ENCODE results near the gene MST1. TPM values are rescaled to one million over a fixed set of nuclear protein-coding genes. Genes with fewer than 3 reads are reported as not detected.

The MST1 gene
- polyA plus RNA-seq, 6 donors from 2014 or later: 0.41 to 1.8 (median 1.1) TPM; not detected in 3

- H3K27me3 Mint-ChIP-seq: no peaks in the 10 kb centered on the region
- no peak overlapping the region for H3K27ac Mint-ChIP-seq
- DNase-seq (no peak), ATAC-seq (ENCODE audit: low read depth in 2 of 2) (no peak)
- no peak overlapping the region for H3K4me3 Mint-ChIP-seq
- peaks cover 0 to 8% (median 2%) of the 10 kb centered on the region in 3 donors for H3K4me1 Mint-ChIP-seq
- no peaks in the 10 kb centered on the region for H3K9me3 Mint-ChIP-seq
- H3K36me3 Mint-ChIP-seq: no peaks in the 10 kb centered on the region
Observed at GRCh38 chr3:49650637-49651036, 38.6 kb downstream of the MST1 start.

GRCh38 chr3:49650177-49650576, 39.1 kb downstream of the MST1 start:
- no peaks in the 10 kb centered on the region for H3K9me3 Mint-ChIP-seq
- no peak for DNase-seq
- peaks cover 0 to 8% (median 2%) of the 10 kb centered on the region in 3 donors for H3K4me1 Mint-ChIP-seq
- no peak overlapping the region for H3K4me3 Mint-ChIP-seq
- no peaks in the 10 kb centered on the region for H3K27me3 Mint-ChIP-seq
- ATAC-seq (ENCODE audit: low read depth in 2 of 2): no peak
- no peak overlapping the region for H3K27ac Mint-ChIP-seq
- H3K36me3 Mint-ChIP-seq: no peaks in the 10 kb centered on the region

DNA sequence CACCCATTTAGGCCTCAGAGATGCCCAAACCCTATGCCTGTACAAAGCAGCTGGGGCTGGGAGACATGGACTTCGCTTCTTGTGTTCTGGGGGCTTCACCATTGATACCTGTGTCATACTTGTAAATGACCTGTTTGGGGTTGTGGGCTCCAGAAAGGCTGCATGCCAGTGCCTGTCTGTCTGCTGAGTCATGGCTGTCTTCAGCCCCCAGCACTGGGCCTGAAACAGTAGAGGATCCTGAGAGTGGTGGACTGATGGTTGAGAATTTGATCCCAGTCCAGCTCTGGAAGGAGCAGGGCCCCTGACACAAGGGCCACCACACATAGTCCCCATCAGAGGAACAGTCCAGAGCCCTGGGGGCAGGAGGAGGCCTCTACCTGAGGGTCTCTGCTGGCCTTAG, 39.7 kb downstream of the MST1 start:
- H3K27ac Mint-ChIP-seq: no peak overlapping the region
- H3K4me1 Mint-ChIP-seq: peaks cover 0 to 8% (median 0%) of the 10 kb centered on the region in 3 donors
- H3K27me3 Mint-ChIP-seq: no peaks in the 10 kb centered on the region

DNA sequence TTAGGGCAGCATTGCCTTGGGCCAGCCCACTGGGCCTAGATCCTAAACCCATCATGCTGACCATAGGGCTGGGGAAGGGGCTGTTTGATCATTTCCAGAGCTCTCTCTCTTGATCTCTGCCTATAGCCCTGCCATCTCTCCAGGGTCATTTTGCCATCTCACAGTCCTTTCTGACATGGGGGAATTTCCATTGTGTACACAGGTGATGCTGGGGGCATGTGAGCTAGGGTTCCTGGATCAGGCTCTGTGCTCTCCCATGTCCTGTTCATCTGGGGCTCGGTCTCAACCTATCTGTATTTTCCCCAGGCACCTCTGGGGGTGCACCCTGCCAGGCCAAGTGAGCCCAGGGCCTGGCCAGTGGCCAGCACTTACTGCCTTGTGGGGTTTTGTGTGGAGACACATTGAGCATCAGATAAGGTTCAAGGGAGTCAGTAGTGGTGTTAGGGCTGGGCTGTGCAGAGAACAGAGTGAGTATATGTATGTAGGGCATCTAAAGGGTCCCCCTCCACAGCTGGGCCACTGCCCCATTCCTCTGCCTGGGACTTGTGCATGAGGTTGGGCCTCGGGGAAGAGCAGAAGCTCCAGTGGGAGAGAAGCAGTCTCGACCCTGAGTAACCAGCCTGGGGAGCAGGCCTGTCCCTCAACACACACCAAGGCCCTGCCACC, 40.8 kb downstream of the MST1 start:
- DNase-seq (no peak), ATAC-seq (ENCODE audit: low read depth in 2 of 2) (no peak)
- Mint-ChIP-seq H3K27ac (peak overlapping the region in 1 of 6 donors; percentile 32), H3K27me3 (no peaks in the 10 kb centered on the region), H3K9me3 (no peaks in the 10 kb centered on the region), H3K4me3 (no peak overlapping the region), H3K4me1 (no peaks in the 10 kb centered on the region), H3K36me3 (no peaks in the 10 kb centered on the region)

More for the DNA sequence above, 39.7 kb downstream of the MST1 start:
- no peaks in the 10 kb centered on the region for H3K36me3 Mint-ChIP-seq
- ATAC-seq (ENCODE audit: low read depth in 2 of 2) (no peak), DNase-seq (no peak)
- no peak overlapping the region for H3K4me3 Mint-ChIP-seq
- no peaks in the 10 kb centered on the region for H3K9me3 Mint-ChIP-seq

DNA sequence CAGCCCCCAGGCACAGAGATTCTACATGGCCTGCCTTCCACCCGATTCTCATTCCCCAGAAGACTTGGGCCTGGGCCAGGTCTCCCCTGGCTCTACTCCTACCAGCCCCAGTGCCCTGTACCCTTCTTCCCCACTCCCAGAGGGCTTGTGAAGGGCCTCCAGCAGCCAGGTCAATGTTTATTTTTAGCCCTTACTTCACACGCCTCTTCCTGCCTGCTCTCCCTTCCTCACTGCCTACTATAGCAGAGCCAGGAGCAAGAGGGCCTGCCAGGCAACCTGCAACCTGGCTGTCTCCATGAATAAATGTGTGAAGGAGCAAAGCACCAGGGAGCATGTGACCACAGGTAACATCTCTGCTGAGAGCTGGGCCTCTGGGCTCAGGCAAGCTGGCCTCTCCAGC, 41.5 kb downstream of the MST1 start:
- no peak for ATAC-seq (ENCODE audit: low read depth in 2 of 2)
- Mint-ChIP-seq H3K27ac (no peak overlapping the region), H3K27me3 (no peaks in the 10 kb centered on the region), H3K4me1 (no peaks in the 10 kb centered on the region), H3K4me3 (no peak overlapping the region), H3K9me3 (no peaks in the 10 kb centered on the region), H3K36me3 (no peaks in the 10 kb centered on the region)
- DNase-seq: no peak

GRCh38 chr3:49646236-49646635, 43.0 kb downstream of the MST1 start:
- ATAC-seq (ENCODE audit: low read depth in 2 of 2): no peak
- no peaks in the 10 kb centered on the region for H3K4me1 Mint-ChIP-seq
- H3K9me3 Mint-ChIP-seq: no peaks in the 10 kb centered on the region
- DNase-seq: no peak
- no peak overlapping the region for H3K4me3 Mint-ChIP-seq
- peaks cover 0 to under 1% (median 0%) of the 10 kb centered on the region in 3 donors for H3K27me3 Mint-ChIP-seq
- no peak overlapping the region for H3K27ac Mint-ChIP-seq
- no peaks in the 10 kb centered on the region for H3K36me3 Mint-ChIP-seq

DNA sequence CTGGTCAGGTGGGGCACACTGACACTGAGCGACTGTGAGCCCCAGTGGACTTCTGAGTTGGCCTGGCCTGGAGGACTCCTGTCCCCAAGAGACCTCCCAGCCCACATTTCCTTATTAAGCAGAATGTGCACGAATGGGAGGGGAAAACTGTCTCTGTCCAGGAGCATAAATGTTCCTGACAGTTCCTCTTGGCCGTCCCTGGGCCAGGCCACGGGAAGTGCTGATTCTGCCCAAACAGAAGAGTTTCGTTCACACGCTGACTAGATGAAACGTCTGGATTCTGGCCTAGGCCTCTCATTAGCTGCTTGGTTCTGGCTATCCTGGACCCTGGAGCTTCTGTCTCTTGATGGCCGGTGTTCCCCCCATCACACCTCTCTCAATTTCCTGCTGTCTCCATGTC, 44.6 kb downstream of the MST1 start:
- Mint-ChIP-seq H3K27ac (no peak overlapping the region), H3K36me3 (no peaks in the 10 kb centered on the region), H3K4me1 (no peaks in the 10 kb centered on the region), H3K4me3 (no peak overlapping the region), H3K27me3 (peaks cover 0 to 5% (median 0%) of the 10 kb centered on the region in 3 donors), H3K9me3 (no peaks in the 10 kb centered on the region)
- DNase-seq (no peak), ATAC-seq (ENCODE audit: low read depth in 2 of 2) (no peak)

GRCh38 chr3:49642708-49643145, 46.5 kb downstream of the MST1 start:
- Mint-ChIP-seq H3K4me3 (no peak overlapping the region), H3K4me1 (no peaks in the 10 kb centered on the region)
- no peak for ATAC-seq (ENCODE audit: low read depth in 2 of 2)

DNA sequence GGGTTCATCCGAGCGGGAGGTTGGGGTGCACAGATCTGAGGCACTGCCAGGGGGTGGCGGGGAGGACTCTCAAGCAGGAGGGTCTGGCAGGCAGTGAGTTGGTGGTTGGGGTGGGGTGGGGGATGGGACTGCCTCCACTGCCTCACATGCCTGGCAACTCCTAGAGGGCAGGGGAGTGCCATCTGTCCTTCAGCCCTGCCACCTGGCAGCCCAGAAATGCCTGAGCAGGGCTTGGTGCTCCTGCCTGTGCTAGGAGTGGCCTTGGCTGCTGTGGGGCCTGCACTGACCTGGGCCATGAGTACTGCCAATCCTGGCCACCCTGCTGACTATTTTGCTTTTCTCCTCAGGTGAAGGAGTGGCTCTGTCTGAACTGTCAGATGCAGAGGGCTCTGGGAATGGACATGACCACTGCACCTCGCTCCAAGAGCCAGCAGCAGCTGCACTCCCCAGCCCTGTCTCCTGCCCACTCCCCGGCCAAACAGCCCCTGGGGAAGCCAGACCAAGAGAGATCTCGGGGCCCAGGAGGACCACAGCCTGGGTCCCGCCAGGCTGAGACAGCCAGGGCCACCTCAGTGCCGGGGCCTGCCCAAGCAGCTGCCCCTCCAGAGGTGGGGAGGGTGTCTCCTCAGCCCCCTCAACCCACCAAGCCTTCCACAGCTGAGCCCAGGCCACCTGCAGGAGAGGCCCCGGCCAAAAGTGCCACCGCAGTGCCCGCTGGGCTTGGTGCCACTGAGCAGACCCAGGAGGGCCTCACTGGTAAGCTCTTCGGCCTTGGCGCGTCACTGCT, 47.2 kb downstream of the MST1 start:
- Mint-ChIP-seq H3K27ac (no peak overlapping the region), H3K36me3 (no peaks in the 10 kb centered on the region), H3K4me3 (no peak overlapping the region), H3K9me3 (no peaks in the 10 kb centered on the region), H3K27me3 (peaks cover 0 to 5% (median 0%) of the 10 kb centered on the region in 3 donors), H3K4me1 (no peaks in the 10 kb centered on the region)
- DNase-seq (no peak), ATAC-seq (ENCODE audit: low read depth in 2 of 2) (no peak)

More at GRCh38 chr3:49642708-49643145, 46.5 kb downstream of the MST1 start:
- Mint-ChIP-seq H3K27ac (no peak overlapping the region), H3K27me3 (peaks cover 0 to 5% (median 0%) of the 10 kb centered on the region in 3 donors), H3K9me3 (no peaks in the 10 kb centered on the region), H3K36me3 (no peaks in the 10 kb centered on the region)
- DNase-seq: no peak

DNA sequence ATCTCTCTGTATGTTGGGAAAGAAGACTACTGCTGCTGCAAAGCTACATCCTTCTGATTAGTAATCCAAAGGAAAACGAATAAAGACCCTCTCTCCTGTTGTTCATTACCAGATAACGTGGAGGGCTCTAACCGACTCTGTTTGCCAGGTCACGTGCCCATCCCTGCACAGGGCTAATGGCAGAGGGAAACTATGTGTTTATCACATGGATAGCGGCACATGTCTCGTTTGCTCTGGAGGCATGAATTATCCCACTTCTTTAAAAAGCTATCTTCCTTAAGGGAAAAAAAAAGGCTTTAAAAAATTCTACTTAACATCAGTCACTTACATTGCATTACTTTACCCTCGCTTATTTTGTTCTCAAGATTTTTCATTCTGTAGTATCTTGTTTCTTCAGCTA, 48.0 kb downstream of the MST1 start:
- Mint-ChIP-seq H3K27me3 (peaks cover under 1 to 5% (median under 1%) of the 10 kb centered on the region in 3 donors), H3K27ac (no peak overlapping the region)

DNA sequence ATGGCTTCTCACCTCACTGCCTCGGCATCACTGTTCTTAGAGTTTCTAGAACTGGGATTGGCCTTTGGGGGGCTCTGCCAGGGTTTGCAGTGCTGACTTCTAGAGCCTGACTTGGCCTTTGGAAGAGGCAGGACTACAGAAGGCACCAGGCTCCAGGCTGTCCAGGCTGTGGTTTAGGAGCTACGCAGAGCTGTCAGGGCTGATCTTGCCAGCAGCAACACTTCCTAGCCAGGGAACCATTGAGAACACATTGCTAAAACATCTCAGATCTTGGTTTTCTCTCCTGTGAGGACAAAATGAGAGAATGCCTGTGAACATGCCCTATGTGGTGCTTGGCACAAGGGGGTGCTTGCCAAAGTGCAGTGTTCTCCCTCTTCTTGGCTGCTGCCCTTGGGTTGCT, 49.7 kb downstream of the MST1 start:
- H3K4me1 Mint-ChIP-seq: no peaks in the 10 kb centered on the region
- DNase-seq: no peak
- H3K9me3 Mint-ChIP-seq: no peaks in the 10 kb centered on the region
- no peaks in the 10 kb centered on the region for H3K36me3 Mint-ChIP-seq
- no peak overlapping the region for H3K4me3 Mint-ChIP-seq
- peak overlapping the region in 1 of 6 donors; percentile 3 for H3K27ac Mint-ChIP-seq
- peaks cover 6 to 9% (median 6%) of the 10 kb centered on the region in 3 donors for H3K27me3 Mint-ChIP-seq
- ATAC-seq (ENCODE audit: low read depth in 2 of 2): no peak

More for the DNA sequence above, 48.0 kb downstream of the MST1 start:
- no peaks in the 10 kb centered on the region for H3K36me3 Mint-ChIP-seq
- no peaks in the 10 kb centered on the region for H3K9me3 Mint-ChIP-seq
- DNase-seq (no peak), ATAC-seq (ENCODE audit: low read depth in 2 of 2) (no peak)
- no peak overlapping the region for H3K4me3 Mint-ChIP-seq
- no peaks in the 10 kb centered on the region for H3K4me1 Mint-ChIP-seq

- Mint-ChIP-seq H3K27me3 (peaks cover 6 to 12% (median 9%) of the 10 kb centered on the region in 3 donors), H3K4me3 (no peak overlapping the region), H3K27ac (no peak overlapping the region), H3K4me1 (no peaks in the 10 kb centered on the region), H3K36me3 (no peaks in the 10 kb centered on the region), H3K9me3 (no peaks in the 10 kb centered on the region)
- DNase-seq (no peak), ATAC-seq (ENCODE audit: low read depth in 2 of 2) (no peak)
Observed at GRCh38 chr3:49638445-49638844, 50.8 kb downstream of the MST1 start.

GRCh38 chr3:49636883-49637609, 52.2 kb downstream of the MST1 start:
- Mint-ChIP-seq H3K36me3 (no peaks in the 10 kb centered on the region), H3K4me3 (no peak overlapping the region), H3K27me3 (peaks cover 9 to 16% (median 12%) of the 10 kb centered on the region in 3 donors), H3K9me3 (peaks cover 0 to 1% (median under 1%) of the 10 kb centered on the region in 7 donors), H3K4me1 (no peaks in the 10 kb centered on the region), H3K27ac (peak overlapping the region in 1 of 6 donors; percentile 80)
- DNase-seq (no peak), ATAC-seq (ENCODE audit: low read depth in 2 of 2) (no peak)
